GM08714 (cell line): ENCODE results near the gene TMEM101.
"Not testable (repeated sequence)": the region's sequence is repeated elsewhere in the genome, so short reads cannot be mapped to it uniquely, and the experiment has no call there.

Experiments
- H3K4me3 ChIP-seq: fragments of 200-500 bp; sonication (Bioruptor generic); 2 replicates; pipeline ENCODE4 v1.5.1; 2014; ENCODE audit warnings: mild to moderate bottlenecking, low read length, inconsistent platforms
- ZNF274 ChIP-seq: IDR thresholded peaks from 2 replicates; pipeline ENCODE4 v1.6.1; 2012; ENCODE audit warnings: mild to moderate bottlenecking, low read depth, low read length

Gene TMEM101

DNA sequence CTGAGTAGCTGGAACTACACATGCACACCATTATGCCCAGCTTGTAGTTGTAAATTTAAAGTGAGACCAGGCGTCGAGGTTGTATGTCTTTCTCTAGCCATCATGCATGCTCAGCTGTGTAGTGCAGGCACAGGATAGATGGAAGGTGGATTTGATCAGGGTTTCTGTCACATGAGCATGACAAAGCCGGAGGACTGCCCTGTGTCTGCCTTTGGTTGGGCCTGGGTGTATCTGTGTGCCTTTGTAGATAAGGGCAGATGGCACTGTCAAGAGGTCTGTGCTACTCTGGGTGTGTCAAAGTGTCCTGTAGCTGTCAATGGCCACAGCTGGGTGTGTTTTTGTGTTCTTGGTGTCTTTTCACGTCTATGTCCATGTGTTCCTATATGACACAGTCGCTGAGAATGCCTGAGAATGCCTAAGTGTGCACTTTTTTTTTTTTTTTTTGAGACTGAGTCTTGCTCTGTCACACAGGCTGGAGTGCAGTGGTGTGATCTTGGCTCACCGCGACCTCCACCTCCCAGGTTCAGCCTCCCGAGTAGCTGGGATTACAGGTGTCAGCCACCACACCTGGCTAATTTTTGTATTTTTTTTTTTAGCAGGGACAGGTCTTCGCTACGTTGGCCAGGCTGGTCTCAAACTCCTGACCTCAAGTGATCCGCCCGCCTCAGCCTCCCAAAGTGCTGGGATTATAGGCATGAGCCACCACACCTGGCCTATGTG is 14.5 kb downstream of the TMEM101 start:
- no peak overlapping the region for H3K4me3 ChIP-seq
- no peak for TF ChIP-seq ZNF274

GRCh38 chr17:43999024-43999423 is 15.7 kb downstream of the TMEM101 start:
- TF ChIP-seq ZNF274, result no peak
- H3K4me3 ChIP-seq, result no peak overlapping the region

- TF ChIP-seq ZNF274, result no peak
- H3K4me3 ChIP-seq, result no peak overlapping the region
These were observed 16.2 kb downstream of the TMEM101 start for GRCh38 chr17:43998552-43998951.

DNA sequence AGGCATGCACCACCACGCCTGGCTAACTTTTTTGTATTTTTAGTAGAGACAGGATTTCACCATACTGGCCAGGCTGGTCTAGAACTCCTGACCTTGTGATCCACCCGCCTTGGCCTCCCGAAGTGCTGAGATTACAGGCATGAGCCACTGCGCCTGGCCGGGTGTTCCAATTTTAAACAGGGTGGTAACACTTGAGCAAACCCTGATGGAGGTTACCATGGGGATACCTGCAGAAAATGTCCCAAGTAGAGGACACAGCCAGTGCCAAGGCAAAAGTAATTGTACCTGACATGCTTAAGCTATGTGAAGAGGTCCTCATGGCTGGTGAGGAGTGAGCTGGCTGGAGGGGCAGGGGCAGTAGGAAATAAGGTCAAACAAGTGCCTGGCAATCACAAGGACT is 17.6 kb downstream of the TMEM101 start:
- not testable (repeated sequence) for H3K4me3 ChIP-seq

DNA sequence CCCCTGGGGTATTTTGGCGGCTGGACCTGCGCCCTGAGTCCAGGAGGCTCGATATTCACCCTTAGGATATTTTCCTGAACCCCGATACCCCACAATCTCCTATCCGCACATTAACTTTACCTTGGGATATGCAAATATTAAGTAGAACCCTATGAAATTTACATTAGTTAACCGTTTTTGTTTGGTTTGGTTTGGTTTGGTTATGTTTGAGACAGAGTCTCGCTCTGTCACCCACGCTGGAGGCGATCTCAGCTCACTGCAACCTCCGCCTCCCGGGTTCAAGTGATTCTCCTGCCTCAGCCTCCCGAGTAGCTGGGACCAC is 19.7 kb downstream of the TMEM101 start:
- no peak overlapping the region for H3K4me3 ChIP-seq
- no peak for TF ChIP-seq ZNF274

GRCh38 chr17:43994272-43995149 is 20.3 kb downstream of the TMEM101 start:
- TF ChIP-seq ZNF274, result no peak
- H3K4me3 ChIP-seq, result no peak overlapping the region

DNA sequence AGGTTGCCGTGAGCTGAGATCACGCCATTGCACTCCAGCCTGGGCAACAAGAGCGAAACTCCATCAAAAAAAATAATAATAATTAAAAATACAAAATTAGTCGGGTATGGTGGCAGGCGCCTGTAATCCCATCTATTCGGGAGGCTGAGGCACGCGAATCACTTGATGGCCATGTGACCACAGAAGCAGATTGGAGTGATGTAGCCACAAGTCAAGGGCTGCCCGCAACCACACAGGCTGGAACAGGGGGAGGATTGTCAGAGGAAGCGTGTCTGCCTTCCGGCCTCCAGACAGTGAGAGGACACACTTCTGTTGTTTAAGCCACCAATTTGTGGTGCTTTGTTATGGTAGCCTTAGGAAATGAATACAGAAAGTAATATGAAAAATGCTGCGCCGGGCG is 22.1 kb downstream of the TMEM101 start:
- no peak for TF ChIP-seq ZNF274
- no peak overlapping the region for H3K4me3 ChIP-seq

DNA sequence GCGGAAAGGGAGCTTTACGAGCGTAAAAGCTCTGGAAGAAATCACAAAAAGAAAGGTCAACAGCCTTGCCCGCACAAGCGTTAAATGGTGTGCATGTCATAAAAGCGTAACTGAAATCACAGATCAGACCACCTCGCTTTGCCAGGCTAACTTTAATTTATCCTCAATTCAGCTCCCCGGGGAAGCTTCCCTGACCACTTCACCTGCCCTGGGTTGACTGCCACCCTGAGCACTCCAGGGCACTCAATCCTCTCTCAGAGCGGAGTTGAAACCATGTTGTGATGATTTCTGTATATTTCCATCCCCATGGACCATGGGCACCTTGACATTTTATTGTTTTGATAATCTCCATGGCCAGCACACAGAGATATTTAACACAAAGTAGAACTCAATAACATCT is 26.5 kb downstream of the TMEM101 start:
- TF ChIP-seq ZNF274, result no peak
- no peak overlapping the region for H3K4me3 ChIP-seq

- H3K4me3 ChIP-seq, result no peak overlapping the region
- no peak for TF ChIP-seq ZNF274
These were observed 27.4 kb downstream of the TMEM101 start for GRCh38 chr17:43987131-43988021.

DNA sequence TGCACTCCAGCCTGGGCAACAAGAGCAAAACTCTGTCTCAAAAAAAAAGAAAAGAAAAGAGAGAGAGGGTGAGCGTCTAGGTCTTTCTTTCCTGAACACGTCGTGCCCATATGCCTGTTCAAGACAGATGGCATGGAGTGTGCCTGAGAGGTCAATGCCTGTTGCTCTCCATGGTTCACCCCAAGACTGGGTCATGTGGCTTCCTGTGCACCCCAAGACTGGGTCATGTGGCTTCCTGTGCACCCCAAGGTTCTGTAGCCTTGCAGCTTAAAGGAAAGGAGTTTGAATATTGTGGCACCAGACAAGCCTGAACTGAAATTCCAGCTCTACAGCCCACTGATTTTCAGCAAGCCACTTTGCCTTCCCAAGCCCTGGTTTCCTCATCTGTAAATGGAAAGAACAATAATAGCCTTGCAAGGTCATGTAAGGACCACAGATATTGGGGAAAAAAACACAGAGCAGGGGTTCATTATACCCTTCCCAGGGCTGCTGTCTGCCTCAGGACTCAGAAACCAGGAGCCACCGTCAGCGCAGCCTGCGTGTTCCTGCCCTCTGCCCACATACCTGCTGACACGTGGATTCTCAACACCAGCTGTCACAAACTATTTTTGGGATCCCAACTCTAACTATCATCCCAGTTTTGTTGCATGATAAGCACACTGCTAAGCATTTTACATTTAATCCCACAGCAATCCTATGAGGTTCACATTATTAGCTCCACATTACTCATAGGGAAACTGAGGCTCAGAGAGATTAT is 28.4 kb downstream of the TMEM101 start:
- TF ChIP-seq ZNF274, result no peak
- H3K4me3 ChIP-seq, result no peak overlapping the region

DNA sequence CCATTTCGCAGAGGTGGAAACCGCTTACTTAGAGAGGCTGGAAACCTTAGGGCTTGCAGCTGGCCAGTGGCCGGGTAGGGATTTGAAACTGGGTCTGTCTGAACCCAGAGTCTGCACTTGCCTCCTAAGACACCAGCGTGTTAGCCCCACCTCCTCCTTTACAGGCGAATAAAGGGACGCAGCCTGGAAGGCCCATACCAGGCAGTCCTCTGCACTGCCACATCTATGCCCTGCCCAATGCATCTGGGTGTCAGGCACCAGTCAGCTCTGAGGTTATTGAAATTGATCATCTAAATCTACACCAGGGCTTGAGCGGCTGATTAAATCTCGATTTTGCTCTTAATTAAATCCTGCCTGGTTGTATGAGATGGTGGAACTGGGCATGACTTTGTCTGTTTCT is 30.2 kb downstream of the TMEM101 start:
- H3K4me3 ChIP-seq, result no peak overlapping the region
- TF ChIP-seq ZNF274, result no peak

- TF ChIP-seq ZNF274, result no peak
- no peak overlapping the region for H3K4me3 ChIP-seq
These were observed 31.0 kb downstream of the TMEM101 start for GRCh38 chr17:43983515-43984411.

- no peak overlapping the region for H3K4me3 ChIP-seq
- no peak for TF ChIP-seq ZNF274
These were observed 31.6 kb downstream of the TMEM101 start for GRCh38 chr17:43983196-43983514.

DNA sequence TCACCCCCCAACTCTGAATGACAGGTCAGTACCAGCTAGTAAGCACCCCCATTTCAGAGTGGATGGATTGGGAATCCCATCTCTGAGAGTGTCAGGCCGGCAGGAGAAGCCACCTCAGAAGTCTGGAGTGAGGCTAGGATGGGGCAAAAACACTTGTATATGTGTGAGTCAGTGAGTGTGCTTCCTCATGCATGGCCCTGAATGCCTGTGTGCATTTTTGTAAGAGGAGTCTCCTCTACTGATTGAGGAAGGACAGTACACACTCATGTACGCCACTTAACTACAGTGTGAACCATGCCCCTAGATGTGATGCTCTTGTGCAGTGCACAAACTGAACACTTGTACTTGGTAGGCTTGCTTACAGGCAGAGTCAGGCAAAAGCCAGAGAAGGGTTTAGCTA is 32.6 kb downstream of the TMEM101 start:
- TF ChIP-seq ZNF274, result no peak
- H3K4me3 ChIP-seq, result no peak overlapping the region
